CD8-positive, alpha-beta memory T cell (primary cell): Measurements from ENCODE around the gene TMTC1. TPM values are rescaled to one million over a fixed set of nuclear protein-coding genes. Genes with fewer than 3 reads are reported as not detected.

Experiments used
- CTCF ChIA-PET: fragments of 350-600 bp; sonication (Branson Sonifier 250); formaldehyde crosslinking; loops from one replicate; lab custom pipeline; 2021; ENCODE audit warnings: antibody characterized with exemption; lab: Charles Lee
- POLR2A ChIA-PET: fragments of 350-600 bp; sonication (Branson Sonifier 250); formaldehyde crosslinking; loops from one replicate; lab custom pipeline; 2021; ENCODE audit warnings: antibody characterized with exemption; lab: Charles Lee
- DNase-seq, 5 donors: peaks; one replicate each; pipeline versions ENCODE4 v3.0.0 to v3.0.0-alpha.2; 2020 to 2022; ENCODE audit warnings: mixed read lengths in 1 of 5
- H3K27ac ChIP-seq: one replicate; pipeline ENCODE4 v1.7.0; 2013; ENCODE audit warnings: low read depth, mild to moderate bottlenecking, low read length, moderate library complexity
- H3K27me3 ChIP-seq: 2 replicates; pipeline ENCODE4 v1.7.0; 2013; ENCODE audit warnings: low read length, mild to moderate bottlenecking; ENCODE audit not compliant: insufficient read depth, poor library complexity, severe bottlenecking
- H3K36me3 ChIP-seq: 2 replicates; pipeline ENCODE4 v1.7.0; 2013; ENCODE audit warnings: mild to moderate bottlenecking, low read length, moderate library complexity; ENCODE audit not compliant: insufficient read depth
- H3K4me1 ChIP-seq: 2 replicates; pipeline ENCODE4 v1.7.0; 2013; ENCODE audit warnings: mild to moderate bottlenecking, low read length, moderate library complexity; ENCODE audit not compliant: insufficient read depth
- H3K4me3 ChIP-seq: 2 replicates; pipeline ENCODE4 v1.7.0; 2013; ENCODE audit warnings: mild to moderate bottlenecking, low read length
- H3K9me3 ChIP-seq: 2 replicates; pipeline ENCODE4 v1.7.0; 2013; ENCODE audit warnings: mild to moderate bottlenecking, low read length
- H3K27ac Mint-ChIP-seq, 8 donors: one replicate each; pipeline ENCODE4 v1.8.0; 2020 to 2021; ENCODE audit warnings: mixed read lengths in 8 of 8, mild to moderate bottlenecking in 6 of 8, inconsistent platforms in 3 of 8, moderate library complexity in 3 of 8
- H3K27me3 Mint-ChIP-seq, 2 donors: one replicate each; pipeline ENCODE4 v1.8.0; 2020 to 2021; ENCODE audit warnings: mixed read lengths in 2 of 2, mild to moderate bottlenecking in 1 of 2, moderate library complexity in 1 of 2
- H3K36me3 Mint-ChIP-seq, 3 donors: one replicate each; pipeline ENCODE4 v1.8.0; 2020 to 2021; ENCODE audit warnings: mixed read lengths in 3 of 3, inconsistent platforms in 1 of 3, mild to moderate bottlenecking in 1 of 3
- H3K4me1 Mint-ChIP-seq, 3 donors: one replicate each; pipeline ENCODE4 v1.8.0; 2020 to 2021; ENCODE audit warnings: mixed read lengths in 3 of 3, inconsistent platforms in 1 of 3, mild to moderate bottlenecking in 1 of 3
- H3K4me3 Mint-ChIP-seq, 7 donors: one replicate each; pipeline ENCODE4 v1.8.0; 2020 to 2021; ENCODE audit warnings: mixed read lengths in 7 of 7, mild to moderate bottlenecking in 6 of 7, moderate library complexity in 4 of 7, inconsistent platforms in 2 of 7
- H3K9me3 Mint-ChIP-seq, 5 donors: one replicate each; pipeline ENCODE4 v1.8.0; 2020 to 2022; ENCODE audit warnings: mixed read lengths in 5 of 5, mild to moderate bottlenecking in 3 of 5, moderate library complexity in 2 of 5, inconsistent platforms in 1 of 5
- polyA plus RNA-seq: library from polyadenylated mRNA; unstranded; fragments of 300-500 nt; fragmentation: Illumina TruSeq; gene quantifications from one replicate; pipeline ENCODE4 v1.2.3, GENCODE V29; 2021
- total RNA-seq, 2 experiments: library from RNA; stranded (reverse); gene quantifications; one replicate each; pipeline ENCODE4 v1.2.3, GENCODE V29; 2021

The TMTC1 gene
- total and polyA plus RNA-seq, 3 experiments from 2014 or later, result not detected

DNA sequence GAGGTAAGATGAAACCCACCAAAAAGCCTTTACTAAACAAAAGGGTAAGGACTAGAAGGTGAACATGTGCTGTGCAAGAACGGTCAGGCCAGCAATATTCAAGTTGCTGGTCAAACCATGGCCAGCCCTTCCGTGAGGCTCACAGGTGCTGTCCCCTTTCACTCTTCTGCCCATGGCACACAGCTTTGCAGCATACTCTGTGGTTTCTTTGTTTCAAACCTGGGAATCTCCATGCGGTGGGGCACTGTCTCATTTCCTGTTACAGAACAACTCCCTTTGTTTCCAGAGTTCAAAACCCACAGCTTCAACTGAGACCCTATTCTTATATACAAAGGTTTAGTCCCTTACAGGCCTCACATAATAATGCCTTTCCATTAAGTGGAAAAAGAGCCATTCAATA, 284.5 kb downstream of the TMTC1 start:
- Mint-ChIP-seq H3K4me1 (no peaks in the 10 kb centered on the region), H3K27me3 (peaks cover 6 to 19% of the 10 kb centered on the region in 2 donors), H3K36me3 (no peaks in the 10 kb centered on the region), H3K9me3 (no peaks in the 10 kb centered on the region), H3K27ac (no peak overlapping the region), H3K4me3 (no peak overlapping the region)
- H3K4me1 ChIP-seq, result no peaks in the 10 kb centered on the region
- H3K4me3 ChIP-seq, result no peak overlapping the region
- no peaks in the 10 kb centered on the region for H3K36me3 ChIP-seq
- H3K27ac ChIP-seq, result no peak overlapping the region
- ChIA-PET CTCF (no interaction called here), POLR2A (no interaction called here)
- H3K9me3 ChIP-seq, result no peaks in the 10 kb centered on the region
- no peaks in the 10 kb centered on the region for H3K27me3 ChIP-seq
- DNase-seq, result no peak

DNA sequence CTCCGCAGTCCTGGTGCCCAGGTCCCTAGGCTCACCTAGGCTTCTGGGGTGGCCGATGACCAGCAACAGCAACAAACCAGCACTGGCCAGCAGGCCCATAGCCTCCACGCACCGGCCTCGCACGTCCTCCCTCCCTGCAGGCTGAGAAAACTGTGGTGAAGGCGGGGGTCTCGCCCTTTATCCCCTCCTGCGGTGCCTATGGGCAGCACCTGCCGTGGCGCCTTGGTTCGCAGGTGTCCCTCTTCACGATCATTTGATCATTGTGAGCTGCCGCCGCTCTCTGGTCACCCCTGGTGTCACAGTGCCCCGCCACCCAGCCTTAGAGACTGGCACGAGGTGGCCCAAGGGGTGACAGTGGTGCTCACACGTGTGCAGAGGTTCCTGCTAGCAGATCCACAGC, 286.2 kb downstream of the TMTC1 start, which contains the start of gene OVCH1:
Gene OVCH1, minus strand, starts transcription at position 99 of the 400 bp plus-strand sequence. Its CDS starts 0 bp downstream, at position 99.
- Histone ChIP-seq H3K36me3 (no peaks in the 10 kb centered on the region), H3K4me3 (no peak within 1 kb of the TSS), H3K4me1 (no peaks in the 10 kb centered on the region), H3K27me3 (no peaks in the 10 kb centered on the region), H3K9me3 (no peaks in the 10 kb centered on the region), H3K27ac (no peak within 1 kb of the TSS)
- DNase-seq, result no peak
- H3K36me3 Mint-ChIP-seq, result no peaks in the 10 kb centered on the region
- peaks cover 7 to 12% of the 10 kb centered on the region in 2 donors for H3K27me3 Mint-ChIP-seq
- ChIA-PET POLR2A (no interaction called here), CTCF (no interaction called here)
- H3K9me3 Mint-ChIP-seq, result no peaks in the 10 kb centered on the region
- H3K27ac Mint-ChIP-seq, result no peak within 1 kb of the TSS
- H3K4me3 Mint-ChIP-seq, result no peak within 1 kb of the TSS
- no peaks in the 10 kb centered on the region for H3K4me1 Mint-ChIP-seq

DNA sequence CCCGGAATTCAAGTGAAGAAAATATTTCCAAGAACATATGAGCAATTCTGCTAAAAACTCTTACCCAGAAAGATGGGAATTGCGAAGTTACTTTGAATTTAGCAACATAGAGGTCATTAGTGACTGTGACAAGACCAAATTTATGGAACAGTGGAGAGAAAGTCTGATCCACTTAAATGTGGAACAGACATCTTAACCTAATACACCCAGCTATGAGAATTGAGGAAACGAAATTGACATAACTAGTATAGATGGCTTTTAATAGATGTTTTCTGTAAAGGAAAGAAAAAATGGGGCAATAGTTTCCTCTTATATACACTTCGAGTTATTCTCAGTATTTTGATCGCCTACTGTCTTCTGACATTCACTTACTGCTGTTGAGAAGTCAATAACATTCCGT, 290.9 kb downstream of the TMTC1 start:
- ChIA-PET CTCF (no interaction called here), POLR2A (no interaction called here)
- H3K27me3 ChIP-seq, result no peaks in the 10 kb centered on the region
- no peaks in the 10 kb centered on the region for H3K4me1 ChIP-seq
- H3K4me3 Mint-ChIP-seq, result no peak overlapping the region
- H3K4me3 ChIP-seq, result no peak overlapping the region
- H3K4me1 Mint-ChIP-seq, result no peaks in the 10 kb centered on the region
- no peaks in the 10 kb centered on the region for H3K9me3 ChIP-seq
- H3K27ac Mint-ChIP-seq, result no peak overlapping the region
- H3K27me3 Mint-ChIP-seq, result peaks cover 5 to 37% of the 10 kb centered on the region in 2 donors
- no peaks in the 10 kb centered on the region for H3K9me3 Mint-ChIP-seq
- no peak for DNase-seq
- H3K36me3 Mint-ChIP-seq, result no peaks in the 10 kb centered on the region
- no peaks in the 10 kb centered on the region for H3K36me3 ChIP-seq
- H3K27ac ChIP-seq, result no peak overlapping the region

DNA sequence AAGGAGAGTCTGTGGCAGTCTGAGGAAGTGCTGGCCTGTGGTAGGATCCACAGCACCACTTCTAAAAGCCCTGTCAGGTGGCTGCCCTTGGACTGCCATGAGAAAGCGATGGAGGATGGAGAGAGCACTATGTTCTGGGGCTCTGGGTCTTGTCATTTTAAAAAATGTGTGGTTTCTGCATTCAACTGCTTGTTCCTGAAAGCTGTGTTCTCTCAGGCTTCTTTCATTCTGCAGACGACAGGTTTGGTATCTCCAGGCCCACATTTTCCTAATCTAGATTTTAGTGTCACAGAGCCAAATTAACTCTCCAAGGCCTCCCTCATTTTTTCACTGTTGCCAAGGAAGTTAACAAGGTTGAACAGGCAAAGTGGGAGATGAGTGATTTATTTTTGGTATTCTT, 296.8 kb downstream of the TMTC1 start:
- no peaks in the 10 kb centered on the region for H3K9me3 Mint-ChIP-seq
- H3K27ac Mint-ChIP-seq, result no peak overlapping the region
- H3K27ac ChIP-seq, result no peak overlapping the region
- peaks cover 6 to 29% of the 10 kb centered on the region in 2 donors for H3K27me3 Mint-ChIP-seq
- DNase-seq, result no peak
- H3K36me3 Mint-ChIP-seq, result peaks cover 0 to 2% (median 0%) of the 10 kb centered on the region in 3 donors
- POLR2A ChIA-PET, result no interaction called here
- no peaks in the 10 kb centered on the region for H3K27me3 ChIP-seq
- no peaks in the 10 kb centered on the region for H3K9me3 ChIP-seq
- H3K4me3 ChIP-seq, result no peak overlapping the region
- CTCF ChIA-PET, result no interaction called here
- H3K36me3 ChIP-seq, result no peaks in the 10 kb centered on the region
- H3K4me1 Mint-ChIP-seq, result no peaks in the 10 kb centered on the region
- no peak overlapping the region for H3K4me3 Mint-ChIP-seq
- no peaks in the 10 kb centered on the region for H3K4me1 ChIP-seq

DNA sequence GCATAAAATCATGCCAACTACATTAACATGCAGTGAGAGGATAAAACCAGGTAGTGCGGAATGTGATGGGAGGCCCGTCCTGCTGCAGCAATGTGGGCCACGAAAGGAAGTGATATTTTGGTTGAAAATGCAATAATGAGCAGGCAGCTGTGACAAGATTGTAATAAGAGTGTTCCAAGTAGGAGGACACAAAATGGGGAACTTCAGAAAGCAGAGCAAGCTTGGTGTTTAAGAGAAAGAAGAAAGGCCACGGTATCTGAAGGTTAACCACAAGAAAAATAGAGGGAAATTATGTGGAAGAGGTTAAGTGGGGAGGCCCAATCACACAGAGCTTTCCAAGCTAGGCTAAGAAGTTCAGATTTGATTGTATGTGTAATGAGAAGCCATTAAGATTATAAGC, 320.5 kb downstream of the TMTC1 start:
- no peaks in the 10 kb centered on the region for H3K36me3 ChIP-seq
- CTCF ChIA-PET, result no interaction called here
- H3K4me1 Mint-ChIP-seq, result no peaks in the 10 kb centered on the region
- H3K9me3 Mint-ChIP-seq, result no peaks in the 10 kb centered on the region
- H3K27me3 Mint-ChIP-seq, result peaks cover 2 to 9% of the 10 kb centered on the region in 2 donors
- H3K27ac ChIP-seq, result no peak overlapping the region
- no peaks in the 10 kb centered on the region for H3K27me3 ChIP-seq
- no peaks in the 10 kb centered on the region for H3K36me3 Mint-ChIP-seq
- DNase-seq, result no peak
- H3K4me1 ChIP-seq, result no peaks in the 10 kb centered on the region
- H3K9me3 ChIP-seq, result no peaks in the 10 kb centered on the region
- no peak overlapping the region for H3K4me3 Mint-ChIP-seq
- H3K27ac Mint-ChIP-seq, result no peak overlapping the region
- POLR2A ChIA-PET, result no interaction called here
- no peak overlapping the region for H3K4me3 ChIP-seq

DNA sequence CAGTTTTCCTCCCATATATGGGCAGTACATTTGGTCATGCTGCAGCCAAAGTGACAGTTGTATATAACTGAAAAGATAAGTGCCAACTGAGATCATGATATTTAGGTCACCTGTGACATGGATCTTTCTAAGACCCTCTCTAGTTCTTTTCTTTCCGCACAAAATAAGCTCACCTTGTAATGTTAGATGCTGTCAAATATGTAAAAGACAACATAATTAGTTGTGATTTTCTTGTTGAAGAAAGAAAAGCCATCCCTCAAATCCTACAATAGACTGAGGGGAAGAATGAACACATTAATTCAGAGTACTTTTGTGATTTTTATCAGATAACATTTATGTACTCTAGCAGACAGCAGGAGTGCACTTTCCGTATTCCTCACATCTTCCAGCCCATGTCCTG, 323.7 kb downstream of the TMTC1 start:
- no peaks in the 10 kb centered on the region for H3K36me3 Mint-ChIP-seq
- no peaks in the 10 kb centered on the region for H3K27me3 ChIP-seq
- no peak for DNase-seq
- no peaks in the 10 kb centered on the region for H3K36me3 ChIP-seq
- no peaks in the 10 kb centered on the region for H3K4me1 Mint-ChIP-seq
- H3K27me3 Mint-ChIP-seq, result peaks cover 2 to 18% of the 10 kb centered on the region in 2 donors
- CTCF ChIA-PET, result no interaction called here
- H3K9me3 Mint-ChIP-seq, result no peaks in the 10 kb centered on the region
- H3K27ac ChIP-seq, result no peak overlapping the region
- H3K4me3 Mint-ChIP-seq, result no peak overlapping the region
- H3K4me1 ChIP-seq, result no peaks in the 10 kb centered on the region
- H3K9me3 ChIP-seq, result no peaks in the 10 kb centered on the region
- no peak overlapping the region for H3K4me3 ChIP-seq
- H3K27ac Mint-ChIP-seq, result peak overlapping the region in 1 of 8 donors; percentile 59
- POLR2A ChIA-PET, result no interaction called here

DNA sequence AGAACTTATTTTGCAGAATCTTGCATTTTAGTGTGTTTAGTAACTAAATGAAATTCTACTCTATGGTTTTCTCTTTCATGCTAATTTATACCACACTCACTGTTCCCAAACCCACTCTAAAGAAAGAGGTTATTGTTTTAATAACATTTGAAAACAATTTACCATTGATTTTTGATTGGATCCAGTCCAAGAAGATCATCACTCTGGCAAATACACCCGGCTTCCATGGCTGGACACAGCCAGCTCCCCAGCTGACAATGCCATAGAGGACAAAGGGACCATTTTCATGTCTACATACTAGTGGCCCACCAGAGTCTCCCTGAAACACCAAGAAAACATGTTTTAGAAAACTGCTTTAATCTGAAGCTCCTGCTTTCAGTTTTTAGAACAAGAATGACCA, 328.7 kb downstream of the TMTC1 start:
- H3K4me3 Mint-ChIP-seq, result no peak overlapping the region
- no peaks in the 10 kb centered on the region for H3K4me1 Mint-ChIP-seq
- ChIA-PET POLR2A (no interaction called here), CTCF (no interaction called here)
- Histone ChIP-seq H3K27ac (no peak overlapping the region), H3K27me3 (peaks cover 2% of the 10 kb centered on the region), H3K4me1 (no peaks in the 10 kb centered on the region), H3K36me3 (no peaks in the 10 kb centered on the region), H3K4me3 (no peak overlapping the region), H3K9me3 (no peaks in the 10 kb centered on the region)
- H3K27me3 Mint-ChIP-seq, result peaks cover 6 to 21% of the 10 kb centered on the region in 2 donors
- DNase-seq, result no peak
- H3K36me3 Mint-ChIP-seq, result no peaks in the 10 kb centered on the region
- peak overlapping the region in 1 of 8 donors; percentile 68 for H3K27ac Mint-ChIP-seq
- H3K9me3 Mint-ChIP-seq, result no peaks in the 10 kb centered on the region

DNA sequence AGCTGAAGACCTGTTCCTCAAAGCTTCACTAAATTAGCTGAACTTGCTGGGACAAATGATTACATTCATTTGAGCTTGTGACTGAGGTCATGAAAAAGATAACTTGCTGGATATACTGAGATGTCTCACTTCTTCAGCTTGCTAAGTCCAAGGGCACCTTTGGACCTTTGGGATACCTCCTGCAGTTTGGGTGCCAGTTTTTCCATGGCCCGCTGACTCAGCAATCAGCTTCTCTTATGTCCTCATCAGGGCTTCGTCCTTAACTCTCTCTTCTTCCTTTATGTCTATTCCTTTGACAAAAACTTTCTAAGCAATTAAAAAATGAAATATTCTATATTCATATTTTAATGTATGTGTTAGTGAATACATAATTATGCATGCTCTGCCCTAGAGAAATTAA, 331.9 kb downstream of the TMTC1 start:
- ChIA-PET POLR2A (no interaction called here), CTCF (no interaction called here)
- H3K4me3 ChIP-seq, result no peak overlapping the region
- no peak overlapping the region for H3K27ac ChIP-seq
- Mint-ChIP-seq H3K36me3 (no peaks in the 10 kb centered on the region), H3K27ac (no peak overlapping the region), H3K27me3 (peaks cover 9 to 32% of the 10 kb centered on the region in 2 donors), H3K4me3 (no peak overlapping the region), H3K9me3 (no peaks in the 10 kb centered on the region), H3K4me1 (no peaks in the 10 kb centered on the region)
- no peaks in the 10 kb centered on the region for H3K4me1 ChIP-seq
- no peaks in the 10 kb centered on the region for H3K36me3 ChIP-seq
- peaks cover 2% of the 10 kb centered on the region for H3K27me3 ChIP-seq
- no peaks in the 10 kb centered on the region for H3K9me3 ChIP-seq
- no peak for DNase-seq
